Suprapubic skin (tissue), 3 donors: ENCODE data around the gene KLHDC7B.

Experiments
- POLR2A ChIP-seq, 2 donors: fragments of 450-650 bp; IDR thresholded peaks; one replicate each; pipeline ENCODE4 v1.6.1; 2017; ENCODE audit warnings: antibody characterized with exemption in 2 of 2, mild to moderate bottlenecking in 2 of 2, moderate library complexity in 2 of 2
- TF ChIP-seq, protein P1 (sequence below), 2 donors: fragments of 200-600 bp in 1 of 2; fragments of 450-650 bp in 1 of 2; sonication (generic) in 1 of 2; IDR thresholded peaks; one replicate each; pipeline ENCODE4 v1.5.1; 2016 to 2019; ENCODE audit warnings: antibody characterized with exemption in 2 of 2, mild to moderate bottlenecking in 1 of 2, moderate library complexity in 1 of 2

DNA sequence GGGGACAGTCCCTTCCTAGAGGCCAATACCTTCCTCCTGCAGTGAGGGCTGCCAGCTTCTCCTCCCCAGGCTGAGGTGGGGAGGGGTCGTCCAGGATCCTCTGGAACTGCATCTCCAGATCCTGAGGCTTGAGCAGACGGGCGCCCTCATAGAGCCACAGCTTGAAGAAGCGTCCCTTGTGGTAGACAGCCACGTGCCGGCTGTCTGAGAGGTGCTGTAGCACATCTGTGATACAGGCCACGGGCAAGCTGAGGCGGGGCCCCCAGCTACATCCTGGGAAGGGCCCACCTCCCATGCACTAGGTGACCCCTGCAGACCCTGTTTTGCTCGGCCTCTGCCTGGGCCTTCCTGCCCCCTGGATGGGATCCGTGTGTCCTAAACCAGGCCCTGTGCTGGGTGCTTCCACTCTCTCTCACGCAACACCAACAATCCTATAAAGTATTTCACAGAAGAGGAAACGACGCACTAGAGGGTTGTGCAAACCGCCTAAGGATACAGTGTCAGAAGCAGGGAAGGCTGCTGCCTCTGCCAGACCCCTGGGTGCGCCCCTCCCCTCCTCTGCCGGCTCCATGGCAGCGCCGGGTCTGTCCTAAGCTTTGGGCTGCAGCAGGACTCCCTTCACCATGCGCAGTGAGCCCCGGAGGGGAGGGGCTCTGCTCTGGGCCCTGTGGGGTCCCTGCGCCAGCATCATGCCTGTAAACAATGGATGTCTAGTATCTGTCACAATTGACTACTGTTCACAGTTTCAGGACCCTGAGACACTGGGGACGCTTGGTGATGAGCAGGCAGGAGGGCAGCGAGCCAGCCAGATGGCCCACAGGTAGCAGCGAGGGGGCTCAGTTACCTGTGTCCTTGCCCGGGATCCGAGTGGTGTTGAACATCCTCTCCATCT lies 28.0 kb downstream of the KLHDC7B start:
- TF ChIP-seq POLR2A (IDR thresholded peaks at IDR 0.05) = no peak
- TF ChIP-seq, protein P1, sequence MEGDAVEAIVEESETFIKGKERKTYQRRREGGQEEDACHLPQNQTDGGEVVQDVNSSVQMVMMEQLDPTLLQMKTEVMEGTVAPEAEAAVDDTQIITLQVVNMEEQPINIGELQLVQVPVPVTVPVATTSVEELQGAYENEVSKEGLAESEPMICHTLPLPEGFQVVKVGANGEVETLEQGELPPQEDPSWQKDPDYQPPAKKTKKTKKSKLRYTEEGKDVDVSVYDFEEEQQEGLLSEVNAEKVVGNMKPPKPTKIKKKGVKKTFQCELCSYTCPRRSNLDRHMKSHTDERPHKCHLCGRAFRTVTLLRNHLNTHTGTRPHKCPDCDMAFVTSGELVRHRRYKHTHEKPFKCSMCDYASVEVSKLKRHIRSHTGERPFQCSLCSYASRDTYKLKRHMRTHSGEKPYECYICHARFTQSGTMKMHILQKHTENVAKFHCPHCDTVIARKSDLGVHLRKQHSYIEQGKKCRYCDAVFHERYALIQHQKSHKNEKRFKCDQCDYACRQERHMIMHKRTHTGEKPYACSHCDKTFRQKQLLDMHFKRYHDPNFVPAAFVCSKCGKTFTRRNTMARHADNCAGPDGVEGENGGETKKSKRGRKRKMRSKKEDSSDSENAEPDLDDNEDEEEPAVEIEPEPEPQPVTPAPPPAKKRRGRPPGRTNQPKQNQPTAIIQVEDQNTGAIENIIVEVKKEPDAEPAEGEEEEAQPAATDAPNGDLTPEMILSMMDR (IDR thresholded peaks at IDR 0.05) = no peak
